Measurements from ENCODE around the gene GGCX.
"Not testable (repeated sequence)": the region's sequence is repeated elsewhere in the genome, so short reads cannot be mapped to it uniquely, and the experiment has no call there.

Gene GGCX

GRCh38 chr2:85561280-85562212 is at the start of gene GGCX:
Gene GGCX (minus strand): TSS chr2:85561493. CDS start chr2:85561428, 65 bp downstream.
- peak; percentile 96 for DNase-seq

GRCh38 chr2:85607268-85608215 is 46.2 kb upstream of the GGCX start:
- DNase-seq, result no peak

GRCh38 chr2:85606116-85606455 is 44.8 kb upstream of the GGCX start:
- DNase-seq, result no peak

- DNase-seq, result no peak
These were observed 44.3 kb upstream of the GGCX start for GRCh38 chr2:85605406-85606115.

GRCh38 chr2:85604568-85605339 is 43.5 kb upstream of the GGCX start:
- no peak for DNase-seq

- not testable (repeated sequence) for DNase-seq
These were observed 42.8 kb upstream of the GGCX start for GRCh38 chr2:85604133-85604444.

GRCh38 chr2:85602476-85603234 is 41.4 kb upstream of the GGCX start, which contains the start of gene TMEM150A:
Gene TMEM150A (minus strand): TSS chr2:85602698. CDS start chr2:85601948, 750 bp downstream.
- peak; percentile 88 for DNase-seq

- DNase-seq, result no peak
These were observed 40.6 kb upstream of the GGCX start for GRCh38 chr2:85601771-85602475.

GRCh38 chr2:85600951-85601770 is 39.9 kb upstream of the GGCX start:
- no peak for DNase-seq

- DNase-seq, result no peak
These were observed 38.9 kb upstream of the GGCX start for GRCh38 chr2:85600235-85600575.

- DNase-seq, result no peak
These were observed 38.4 kb upstream of the GGCX start for GRCh38 chr2:85599468-85600234.

GRCh38 chr2:85598594-85599340 is 37.5 kb upstream of the GGCX start:
- DNase-seq, result no peak

GRCh38 chr2:85597241-85597640 is 35.9 kb upstream of the GGCX start:
- DNase-seq, result no peak

- no peak for DNase-seq
These were observed 35.3 kb upstream of the GGCX start for GRCh38 chr2:85596486-85597143.

GRCh38 chr2:85596026-85596333 is 34.7 kb upstream of the GGCX start:
- DNase-seq, result no peak

GRCh38 chr2:85595301-85596025 is 34.2 kb upstream of the GGCX start, which contains the start of gene RNF181:
Gene RNF181 (plus strand): TSS chr2:85595745. CDS start chr2:85595764, 19 bp downstream.
- DNase-seq, result peak; percentile 92

- DNase-seq, result no peak
These were observed 33.5 kb upstream of the GGCX start for GRCh38 chr2:85594715-85595300.

All from KG1 (cell line).